Measurements from ENCODE around the gene SEMA4B.

- TF ChIP-seq CTCF (IDR thresholded peaks at IDR 0.05; ENCODE audit: control extremely low read depth in 1 of 3, insufficient read depth in 1 of 3, low read depth in 1 of 3, low read length in 3 of 3) (no peak), POLR2A (IDR thresholded peaks at IDR 0.05; ENCODE audit: control extremely low read depth in 1 of 2, low read depth in 2 of 2, low read length in 2 of 2) (no peak), MAX (IDR thresholded peaks at IDR 0.05) (no peak), TAF1 (IDR thresholded peaks at IDR 0.05; ENCODE audit: low read depth, low read length) (no peak), SP2 (IDR thresholded peaks at IDR 0.05; ENCODE audit: low read length) (no peak), HDAC6 (IDR thresholded peaks at IDR 0.05; ENCODE audit: low read depth, low read length) (no peak), RAD21 (IDR thresholded peaks at IDR 0.05 in 1 of 2, conservative IDR thresholded peaks at IDR 0.05 in 1 of 2; ENCODE audit: low read depth in 2 of 2, low read length in 2 of 2) (no peak), POLR2AphosphoS5 (IDR thresholded peaks at IDR 0.05; ENCODE audit: low read depth, low read length) (no peak), SIRT6 (IDR thresholded peaks at IDR 0.05; ENCODE audit: low read length) (no peak)
Observed at GRCh38 chr15:90203473-90203872, 2.3 kb downstream of the SEMA4B start.
